HEK293 (cell line): ENCODE results near the gene MT1HL1.
A peak's percentile ranks its signal among the peaks of the same experiment; 100 is the strongest.
"Not testable (repeated sequence)": the region's sequence is repeated elsewhere in the genome, so short reads cannot be mapped to it uniquely, and the experiment has no call there.

ENCODE experiments used
- CTCF ChIA-PET: fragments of 350-600 bp; formaldehyde crosslinking; extraction: SDS; loops from one replicate; lab custom pipeline; 2021; ENCODE audit warnings: antibody characterized with exemption; lab: Yijun Ruan, JAX
- POLR2A ChIA-PET: fragments of 300-600 bp; formaldehyde crosslinking; extraction: SDS; loops from one replicate; lab custom pipeline; 2020; ENCODE audit warnings: antibody characterized with exemption, inconsistent platforms; lab: Yijun Ruan, JAX
- H3K27ac ChIP-seq: fragments of 200-500 bp; sonication (Bioruptor generic); 2 replicates; pipeline ENCODE4 v1.5.1; 2014; ENCODE audit warnings: low read depth, low read length, control low read depth, inconsistent platforms; ENCODE audit errors: extremely low read depth
- H3K36me3 ChIP-seq, 2 experiments: fragments of 200-500 bp in 1 of 2; sonication (Bioruptor generic) in 1 of 2; 1 replicate in 1 of 2; 2 replicates in 1 of 2; pipeline ENCODE4 v1.5.1; 2014 to 2017; ENCODE audit warnings: inconsistent platforms in 2 of 2, low read length in 2 of 2; ENCODE audit not compliant: control insufficient read depth in 2 of 2, insufficient read depth in 1 of 2
- H3K4me1 ChIP-seq: fragments of 200-500 bp; sonication (Bioruptor generic); 2 replicates; pipeline ENCODE4 v1.5.1; 2014; ENCODE audit warnings: mild to moderate bottlenecking, low read length, inconsistent platforms; ENCODE audit not compliant: control insufficient read depth, insufficient read depth
- H3K4me3 ChIP-seq: 2 replicates; pipeline ENCODE4 v1.5.1; 2011; ENCODE audit warnings: low read depth, mild to moderate bottlenecking, control low read depth, low read length, moderate library complexity
- H3K9me3 ChIP-seq: fragments of 200-500 bp; sonication (Bioruptor generic); 2 replicates; pipeline ENCODE4 v1.5.1; 2014; ENCODE audit warnings: low read depth, low read length, inconsistent platforms; ENCODE audit not compliant: control insufficient read depth, insufficient read depth
- PRDM1 ChIP-seq: fragments of 450-650 bp; formaldehyde crosslinking; IDR thresholded peaks from 2 replicates; pipeline ENCODE4; 2016; ENCODE audit warnings: missing biosample characterization, missing genetic modification characterization
- SCRT2 ChIP-seq: fragments of 450-650 bp; formaldehyde crosslinking; IDR thresholded peaks from 2 replicates; pipeline ENCODE4 v1.5.1; 2016; ENCODE audit warnings: missing biosample characterization, missing genetic modification characterization
- TCF7L2 ChIP-seq: IDR thresholded peaks from 2 replicates; pipeline ENCODE4 v1.6.1; 2011; ENCODE audit warnings: low read depth, mild to moderate bottlenecking, inconsistent platforms, low read length, moderate library complexity, borderline replicate concordance
- ZFP37 ChIP-seq: fragments of 450-650 bp; formaldehyde crosslinking; IDR thresholded peaks from 2 replicates; pipeline ENCODE4 v1.5.1; 2016; ENCODE audit warnings: missing biosample characterization, missing genetic modification characterization
- ZFP41 ChIP-seq: fragments of 450-650 bp; formaldehyde crosslinking; IDR thresholded peaks from 2 replicates; pipeline ENCODE4 v1.5.1; 2016; ENCODE audit warnings: missing biosample characterization, missing genetic modification characterization, borderline replicate concordance
- ZNF10 ChIP-seq: fragments of 450-650 bp; formaldehyde crosslinking; IDR thresholded peaks from 2 replicates; pipeline ENCODE4 v1.5.1; 2017; ENCODE audit warnings: missing biosample characterization, missing genetic modification characterization
- ZNF114 ChIP-seq: fragments of 450-650 bp; formaldehyde crosslinking; IDR thresholded peaks from 2 replicates; pipeline ENCODE4 v1.5.0; 2017; ENCODE audit warnings: missing biosample characterization, missing genetic modification characterization
- ZNF140 ChIP-seq: fragments of 450-650 bp; formaldehyde crosslinking; IDR thresholded peaks from 2 replicates; pipeline ENCODE4 v1.5.1; 2016; ENCODE audit warnings: missing biosample characterization, missing genetic modification characterization
- ZNF214 ChIP-seq: fragments of 450-650 bp; formaldehyde crosslinking; IDR thresholded peaks from 2 replicates; pipeline ENCODE4 v1.5.1; 2017; ENCODE audit warnings: missing biosample characterization, mild to moderate bottlenecking, missing genetic modification characterization, borderline replicate concordance
- ZNF366 ChIP-seq: fragments of 450-650 bp; formaldehyde crosslinking; conservative IDR thresholded peaks from 2 replicates; pipeline ENCODE4 v1.5.1; 2016; ENCODE audit warnings: missing biosample characterization, missing genetic modification characterization
- ZNF394 ChIP-seq: fragments of 450-650 bp; formaldehyde crosslinking; IDR thresholded peaks from 2 replicates; pipeline ENCODE4 v1.5.1; 2016; ENCODE audit warnings: missing biosample characterization, missing genetic modification characterization, mild to moderate bottlenecking, moderate library complexity, borderline replicate concordance
- ZNF521 ChIP-seq: fragments of 450-650 bp; formaldehyde crosslinking; IDR thresholded peaks from 2 replicates; pipeline ENCODE4 v1.5.1; 2017; ENCODE audit warnings: missing biosample characterization, mild to moderate bottlenecking, missing genetic modification characterization
- TF ChIP-seq, protein P1 (sequence below): fragments of 450-650 bp; formaldehyde crosslinking; IDR thresholded peaks from 2 replicates; pipeline ENCODE4; 2016; ENCODE audit warnings: missing biosample characterization, missing genetic modification characterization
- TF ChIP-seq, protein P2 (sequence below): IDR thresholded peaks from 2 replicates; pipeline ENCODE4 v1.6.1; 2011; ENCODE audit warnings: mild to moderate bottlenecking, low read depth, low read length, borderline replicate concordance
- TF ChIP-seq, protein P3 (sequence below): fragments of 450-650 bp; formaldehyde crosslinking; IDR thresholded peaks from 2 replicates; pipeline ENCODE4 v1.5.1; 2016; ENCODE audit warnings: missing biosample characterization, missing genetic modification characterization
- TF ChIP-seq, protein P4 (sequence below): fragments of 450-650 bp; formaldehyde crosslinking; IDR thresholded peaks from 2 replicates; pipeline ENCODE4 v1.5.1; 2016; ENCODE audit warnings: missing biosample characterization, missing genetic modification characterization, borderline replicate concordance

The MT1HL1 gene

DNA sequence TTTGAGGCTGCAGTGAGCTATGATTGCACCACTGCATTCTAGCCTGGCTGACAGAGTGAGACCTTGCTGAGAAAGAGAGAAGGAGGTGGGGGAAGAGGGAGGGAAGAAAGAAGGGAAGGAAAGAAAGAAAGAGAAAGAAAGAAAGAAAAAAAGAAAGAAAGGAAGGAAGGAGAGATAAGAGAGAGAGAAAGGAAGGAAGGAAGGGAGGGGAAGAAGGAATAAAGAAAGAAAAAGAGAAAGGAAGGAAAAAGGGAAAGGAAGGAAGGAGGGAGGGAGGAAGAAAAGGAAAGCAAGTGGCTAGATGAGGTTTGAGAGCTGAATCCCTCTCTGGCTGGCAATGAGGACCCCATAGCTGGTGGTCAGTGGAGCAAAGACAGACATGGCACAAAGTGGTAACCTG lies 20.4 kb downstream of the MT1HL1 start:
- no peaks in the 10 kb centered on the region; the same call in 1 of the 2 replicates for H3K9me3 ChIP-seq
- CTCF ChIA-PET: interaction anchor here (0.5 to 1.1 kb wide), 5 partner anchors 26 to 586 kb away, joined by 3 to 4 read pairs (median 3); partner anchors contain the start of gene RYR2
- H3K27ac ChIP-seq: no peak overlapping the region
- POLR2A ChIA-PET: no interaction called here
- no peaks in the 10 kb centered on the region for H3K4me1 ChIP-seq
- H3K4me3 ChIP-seq: no peak overlapping the region
- TF ChIP-seq PRDM1: peak; percentile 94
- TF ChIP-seq, protein P1, sequence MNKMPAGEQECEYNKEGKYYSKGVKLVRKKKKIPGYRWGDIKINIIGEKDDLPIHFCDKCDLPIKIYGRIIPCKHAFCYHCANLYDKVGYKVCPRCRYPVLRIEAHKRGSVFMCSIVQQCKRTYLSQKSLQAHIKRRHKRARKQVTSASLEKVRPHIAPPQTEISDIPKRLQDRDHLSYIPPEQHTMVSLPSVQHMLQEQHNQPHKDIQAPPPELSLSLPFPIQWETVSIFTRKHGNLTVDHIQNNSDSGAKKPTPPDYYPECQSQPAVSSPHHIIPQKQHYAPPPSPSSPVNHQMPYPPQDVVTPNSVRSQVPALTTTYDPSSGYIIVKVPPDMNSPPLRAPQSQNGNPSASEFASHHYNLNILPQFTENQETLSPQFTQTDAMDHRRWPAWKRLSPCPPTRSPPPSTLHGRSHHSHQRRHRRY (tag by site-specific recombination): no peak
- TF ChIP-seq ZNF366 (tag by site-specific recombination): peak; percentile 94
- TF ChIP-seq ZNF114 (tag by site-specific recombination): 0 out of 2 replicates have a peak, but pooled peaks have one; percentile 40
- H3K36me3 ChIP-seq: no peaks in the 10 kb centered on the region

DNA sequence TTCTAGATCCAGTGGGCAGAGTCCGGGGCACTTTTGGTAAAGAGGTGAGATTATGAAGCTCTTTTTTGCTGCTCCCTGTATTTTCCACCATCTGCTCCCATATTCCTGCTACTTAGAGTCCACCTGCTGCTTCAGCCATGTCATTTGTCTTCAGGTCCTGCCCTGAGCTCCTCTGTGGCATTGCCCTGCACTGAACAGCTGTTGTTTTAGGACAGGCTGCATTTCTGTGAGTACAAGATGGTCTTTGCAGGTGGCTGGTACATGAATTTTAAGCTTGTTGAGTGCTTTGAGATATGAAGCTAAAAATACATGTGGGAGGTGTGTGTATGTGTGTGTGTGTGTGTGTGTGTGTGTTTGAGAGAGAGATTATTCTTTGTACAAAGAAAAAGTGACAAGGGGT lies 21.9 kb downstream of the MT1HL1 start:
- no peak overlapping the region for H3K27ac ChIP-seq
- no peak overlapping the region for H3K4me3 ChIP-seq
- no peaks in the 10 kb centered on the region for H3K36me3 ChIP-seq
- H3K9me3 ChIP-seq: no peaks in the 10 kb centered on the region
- peak; percentile 52; the same call in 1 of the 2 replicates for TF ChIP-seq SCRT2 (tag by site-specific recombination)
- no peak for TF ChIP-seq ZFP37 (tag by site-specific recombination)
- no peak for TF ChIP-seq ZNF521 (tag by site-specific recombination)
- POLR2A ChIA-PET: interaction anchor here (0.8 kb wide), 1 partner anchor 87 kb away, joined by 3 read pairs; no protein-coding TSS in a partner anchor
- no peaks in the 10 kb centered on the region for H3K4me1 ChIP-seq
- CTCF ChIA-PET: interaction anchor here (0.6 to 1.3 kb wide), 3 partner anchors 15 to 364 kb away, joined by 3 to 4 read pairs (median 3); no protein-coding TSS in a partner anchor

DNA sequence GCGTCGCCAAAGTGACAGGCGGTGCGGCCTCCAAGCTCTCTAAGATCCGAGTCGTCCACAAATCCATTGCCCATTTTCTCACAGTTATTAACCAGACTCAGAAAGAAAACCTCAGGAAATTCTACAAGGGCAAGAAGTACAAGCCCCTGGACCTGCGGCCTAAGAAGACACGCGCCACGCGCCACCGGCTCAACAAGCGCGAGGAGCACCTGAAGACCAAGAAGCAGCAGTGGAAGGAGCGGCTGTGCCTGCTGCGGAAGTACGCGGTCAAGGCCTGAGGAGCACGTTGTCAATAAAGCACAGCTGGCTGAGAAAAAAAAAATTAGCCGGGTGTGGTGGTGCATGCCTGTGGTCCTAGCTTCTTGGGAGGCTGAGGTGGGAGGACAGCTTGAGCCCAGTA lies 22.8 kb downstream of the MT1HL1 start:
- CTCF ChIA-PET: interaction anchor here (0.7 to 1.3 kb wide), 2 partner anchors 16 to 589 kb away, joined by 3 read pairs; no protein-coding TSS in a partner anchor
- H3K9me3 ChIP-seq, H3K36me3 ChIP-seq, POLR2A ChIA-PET, H3K4me3 ChIP-seq, H3K4me1 ChIP-seq, H3K27ac ChIP-seq: not testable (repeated sequence)

DNA sequence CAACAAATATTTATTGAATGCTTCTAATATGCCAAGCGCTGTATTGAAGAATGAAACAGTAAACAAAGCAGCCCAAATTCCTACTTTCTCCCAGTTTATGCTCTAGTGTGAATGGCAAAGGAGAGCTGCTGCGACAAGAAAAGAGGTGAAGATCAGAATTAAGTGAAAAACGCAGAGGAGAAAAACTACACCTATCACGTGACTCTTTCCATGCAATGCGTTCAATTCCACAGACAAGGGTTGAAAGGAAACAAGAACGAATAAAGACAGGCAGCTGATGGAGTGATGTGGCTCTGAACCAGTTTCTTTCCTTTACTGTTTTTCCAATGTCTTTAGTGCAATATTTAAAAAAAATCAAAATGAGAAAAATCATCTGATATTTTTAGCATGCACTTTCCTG lies 23.6 kb downstream of the MT1HL1 start:
- CTCF ChIA-PET: interaction anchor here (0.7 kb wide), 1 partner anchor 588 kb away, joined by 3 read pairs; no protein-coding TSS in a partner anchor
- no peak overlapping the region for H3K27ac ChIP-seq
- no peak overlapping the region for H3K4me3 ChIP-seq
- no peaks in the 10 kb centered on the region for H3K36me3 ChIP-seq
- H3K9me3 ChIP-seq: no peaks in the 10 kb centered on the region
- no peaks in the 10 kb centered on the region for H3K4me1 ChIP-seq
- POLR2A ChIA-PET: no interaction called here
- no peak for TF ChIP-seq ZNF140
- TF ChIP-seq, protein P2, sequence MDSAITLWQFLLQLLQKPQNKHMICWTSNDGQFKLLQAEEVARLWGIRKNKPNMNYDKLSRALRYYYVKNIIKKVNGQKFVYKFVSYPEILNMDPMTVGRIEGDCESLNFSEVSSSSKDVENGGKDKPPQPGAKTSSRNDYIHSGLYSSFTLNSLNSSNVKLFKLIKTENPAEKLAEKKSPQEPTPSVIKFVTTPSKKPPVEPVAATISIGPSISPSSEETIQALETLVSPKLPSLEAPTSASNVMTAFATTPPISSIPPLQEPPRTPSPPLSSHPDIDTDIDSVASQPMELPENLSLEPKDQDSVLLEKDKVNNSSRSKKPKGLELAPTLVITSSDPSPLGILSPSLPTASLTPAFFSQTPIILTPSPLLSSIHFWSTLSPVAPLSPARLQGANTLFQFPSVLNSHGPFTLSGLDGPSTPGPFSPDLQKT: no peak
- TF ChIP-seq ZFP41 (tag by site-specific recombination): no peak
- TF ChIP-seq ZNF10 (tag by site-specific recombination): no peak
- TF ChIP-seq, protein P3, sequence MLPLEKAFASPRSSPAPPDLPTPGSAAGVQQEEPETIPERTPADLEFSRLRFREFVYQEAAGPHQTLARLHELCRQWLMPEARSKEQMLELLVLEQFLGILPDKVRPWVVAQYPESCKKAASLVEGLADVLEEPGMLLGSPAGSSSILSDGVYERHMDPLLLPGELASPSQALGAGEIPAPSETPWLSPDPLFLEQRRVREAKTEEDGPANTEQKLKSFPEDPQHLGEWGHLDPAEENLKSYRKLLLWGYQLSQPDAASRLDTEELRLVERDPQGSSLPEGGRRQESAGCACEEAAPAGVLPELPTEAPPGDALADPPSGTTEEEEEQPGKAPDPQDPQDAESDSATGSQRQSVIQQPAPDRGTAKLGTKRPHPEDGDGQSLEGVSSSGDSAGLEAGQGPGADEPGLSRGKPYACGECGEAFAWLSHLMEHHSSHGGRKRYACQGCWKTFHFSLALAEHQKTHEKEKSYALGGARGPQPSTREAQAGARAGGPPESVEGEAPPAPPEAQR (tag by site-specific recombination): no peak
- TF ChIP-seq ZNF214 (tag by site-specific recombination): no peak
- no peak for TF ChIP-seq ZNF394 (tag by site-specific recombination)
- no peak for TF ChIP-seq TCF7L2
- TF ChIP-seq, protein P4, sequence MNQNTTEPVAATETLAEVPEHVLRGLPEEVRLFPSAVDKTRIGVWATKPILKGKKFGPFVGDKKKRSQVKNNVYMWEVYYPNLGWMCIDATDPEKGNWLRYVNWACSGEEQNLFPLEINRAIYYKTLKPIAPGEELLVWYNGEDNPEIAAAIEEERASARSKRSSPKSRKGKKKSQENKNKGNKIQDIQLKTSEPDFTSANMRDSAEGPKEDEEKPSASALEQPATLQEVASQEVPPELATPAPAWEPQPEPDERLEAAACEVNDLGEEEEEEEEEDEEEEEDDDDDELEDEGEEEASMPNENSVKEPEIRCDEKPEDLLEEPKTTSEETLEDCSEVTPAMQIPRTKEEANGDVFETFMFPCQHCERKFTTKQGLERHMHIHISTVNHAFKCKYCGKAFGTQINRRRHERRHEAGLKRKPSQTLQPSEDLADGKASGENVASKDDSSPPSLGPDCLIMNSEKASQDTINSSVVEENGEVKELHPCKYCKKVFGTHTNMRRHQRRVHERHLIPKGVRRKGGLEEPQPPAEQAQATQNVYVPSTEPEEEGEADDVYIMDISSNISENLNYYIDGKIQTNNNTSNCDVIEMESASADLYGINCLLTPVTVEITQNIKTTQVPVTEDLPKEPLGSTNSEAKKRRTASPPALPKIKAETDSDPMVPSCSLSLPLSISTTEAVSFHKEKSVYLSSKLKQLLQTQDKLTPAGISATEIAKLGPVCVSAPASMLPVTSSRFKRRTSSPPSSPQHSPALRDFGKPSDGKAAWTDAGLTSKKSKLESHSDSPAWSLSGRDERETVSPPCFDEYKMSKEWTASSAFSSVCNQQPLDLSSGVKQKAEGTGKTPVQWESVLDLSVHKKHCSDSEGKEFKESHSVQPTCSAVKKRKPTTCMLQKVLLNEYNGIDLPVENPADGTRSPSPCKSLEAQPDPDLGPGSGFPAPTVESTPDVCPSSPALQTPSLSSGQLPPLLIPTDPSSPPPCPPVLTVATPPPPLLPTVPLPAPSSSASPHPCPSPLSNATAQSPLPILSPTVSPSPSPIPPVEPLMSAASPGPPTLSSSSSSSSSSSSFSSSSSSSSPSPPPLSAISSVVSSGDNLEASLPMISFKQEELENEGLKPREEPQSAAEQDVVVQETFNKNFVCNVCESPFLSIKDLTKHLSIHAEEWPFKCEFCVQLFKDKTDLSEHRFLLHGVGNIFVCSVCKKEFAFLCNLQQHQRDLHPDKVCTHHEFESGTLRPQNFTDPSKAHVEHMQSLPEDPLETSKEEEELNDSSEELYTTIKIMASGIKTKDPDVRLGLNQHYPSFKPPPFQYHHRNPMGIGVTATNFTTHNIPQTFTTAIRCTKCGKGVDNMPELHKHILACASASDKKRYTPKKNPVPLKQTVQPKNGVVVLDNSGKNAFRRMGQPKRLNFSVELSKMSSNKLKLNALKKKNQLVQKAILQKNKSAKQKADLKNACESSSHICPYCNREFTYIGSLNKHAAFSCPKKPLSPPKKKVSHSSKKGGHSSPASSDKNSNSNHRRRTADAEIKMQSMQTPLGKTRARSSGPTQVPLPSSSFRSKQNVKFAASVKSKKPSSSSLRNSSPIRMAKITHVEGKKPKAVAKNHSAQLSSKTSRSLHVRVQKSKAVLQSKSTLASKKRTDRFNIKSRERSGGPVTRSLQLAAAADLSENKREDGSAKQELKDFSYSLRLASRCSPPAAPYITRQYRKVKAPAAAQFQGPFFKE (tag by site-specific recombination): no peak
